GM12872 (cell line): ENCODE results near the gene SHANK1.

ENCODE experiments used
- TF ChIP-seq, protein P1 (sequence below): IDR thresholded peaks from 3 replicates; pipeline ENCODE4 v1.5.1; 2011; ENCODE audit warnings: low read depth, mild to moderate bottlenecking, low read length, moderate library complexity; ENCODE audit not compliant: insufficient read depth

SHANK1 gene

DNA sequence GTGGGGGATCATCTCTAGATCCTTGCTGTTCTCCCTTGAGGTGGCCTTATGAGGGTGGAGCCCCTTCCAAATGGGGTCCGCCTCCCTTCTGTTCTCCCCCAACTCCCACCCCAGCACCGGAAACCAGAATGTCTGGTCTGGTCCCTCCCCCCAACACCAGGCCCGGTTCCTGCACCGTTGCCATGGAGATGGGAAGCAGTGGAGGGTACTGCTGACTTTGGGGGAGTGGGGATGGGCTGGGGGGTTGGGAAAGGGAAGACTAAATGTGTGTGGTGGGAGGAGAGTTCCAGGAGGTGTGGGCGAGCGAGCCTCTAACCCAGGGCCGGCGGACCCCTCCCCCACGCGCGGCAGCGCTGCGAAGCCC lies 1.7 kb downstream of the SHANK1 start:
- TF ChIP-seq, protein P1, sequence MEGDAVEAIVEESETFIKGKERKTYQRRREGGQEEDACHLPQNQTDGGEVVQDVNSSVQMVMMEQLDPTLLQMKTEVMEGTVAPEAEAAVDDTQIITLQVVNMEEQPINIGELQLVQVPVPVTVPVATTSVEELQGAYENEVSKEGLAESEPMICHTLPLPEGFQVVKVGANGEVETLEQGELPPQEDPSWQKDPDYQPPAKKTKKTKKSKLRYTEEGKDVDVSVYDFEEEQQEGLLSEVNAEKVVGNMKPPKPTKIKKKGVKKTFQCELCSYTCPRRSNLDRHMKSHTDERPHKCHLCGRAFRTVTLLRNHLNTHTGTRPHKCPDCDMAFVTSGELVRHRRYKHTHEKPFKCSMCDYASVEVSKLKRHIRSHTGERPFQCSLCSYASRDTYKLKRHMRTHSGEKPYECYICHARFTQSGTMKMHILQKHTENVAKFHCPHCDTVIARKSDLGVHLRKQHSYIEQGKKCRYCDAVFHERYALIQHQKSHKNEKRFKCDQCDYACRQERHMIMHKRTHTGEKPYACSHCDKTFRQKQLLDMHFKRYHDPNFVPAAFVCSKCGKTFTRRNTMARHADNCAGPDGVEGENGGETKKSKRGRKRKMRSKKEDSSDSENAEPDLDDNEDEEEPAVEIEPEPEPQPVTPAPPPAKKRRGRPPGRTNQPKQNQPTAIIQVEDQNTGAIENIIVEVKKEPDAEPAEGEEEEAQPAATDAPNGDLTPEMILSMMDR = no peak

DNA sequence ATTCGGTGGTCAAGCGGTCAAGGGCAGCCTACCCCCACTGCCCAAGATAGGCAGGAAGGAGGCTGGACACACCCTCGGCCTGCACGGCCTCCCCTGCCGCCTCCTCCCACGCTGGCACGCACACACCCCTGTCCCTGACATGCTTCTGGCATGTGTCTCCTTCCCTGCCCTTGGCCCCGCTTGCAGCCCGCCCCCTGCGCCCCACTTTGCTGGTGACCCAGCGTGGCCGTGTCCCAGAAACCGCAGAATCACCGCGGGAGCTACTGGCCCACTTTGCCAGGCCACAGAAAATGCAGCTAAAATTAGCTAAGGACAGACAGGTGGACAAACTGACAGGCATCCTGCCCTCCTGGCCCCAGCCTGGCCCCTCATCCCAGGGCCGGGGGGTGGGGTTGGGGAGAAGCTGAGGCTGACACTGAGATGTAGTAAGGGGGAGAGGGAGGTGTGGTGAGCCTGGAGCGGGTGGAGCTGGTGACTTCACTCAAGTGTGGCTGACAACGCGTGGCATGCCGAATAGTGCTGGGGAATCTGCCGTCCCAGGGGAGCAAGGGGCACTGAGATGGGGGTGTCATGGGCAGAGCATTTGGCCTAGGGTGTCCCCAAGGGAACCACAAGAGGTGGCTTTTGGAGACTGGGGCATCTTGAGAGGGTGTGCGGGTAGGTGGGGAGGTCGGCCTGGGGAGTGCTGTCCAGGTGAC lies 2.4 kb downstream of the SHANK1 start:
- TF ChIP-seq, protein P1 = no peak

DNA sequence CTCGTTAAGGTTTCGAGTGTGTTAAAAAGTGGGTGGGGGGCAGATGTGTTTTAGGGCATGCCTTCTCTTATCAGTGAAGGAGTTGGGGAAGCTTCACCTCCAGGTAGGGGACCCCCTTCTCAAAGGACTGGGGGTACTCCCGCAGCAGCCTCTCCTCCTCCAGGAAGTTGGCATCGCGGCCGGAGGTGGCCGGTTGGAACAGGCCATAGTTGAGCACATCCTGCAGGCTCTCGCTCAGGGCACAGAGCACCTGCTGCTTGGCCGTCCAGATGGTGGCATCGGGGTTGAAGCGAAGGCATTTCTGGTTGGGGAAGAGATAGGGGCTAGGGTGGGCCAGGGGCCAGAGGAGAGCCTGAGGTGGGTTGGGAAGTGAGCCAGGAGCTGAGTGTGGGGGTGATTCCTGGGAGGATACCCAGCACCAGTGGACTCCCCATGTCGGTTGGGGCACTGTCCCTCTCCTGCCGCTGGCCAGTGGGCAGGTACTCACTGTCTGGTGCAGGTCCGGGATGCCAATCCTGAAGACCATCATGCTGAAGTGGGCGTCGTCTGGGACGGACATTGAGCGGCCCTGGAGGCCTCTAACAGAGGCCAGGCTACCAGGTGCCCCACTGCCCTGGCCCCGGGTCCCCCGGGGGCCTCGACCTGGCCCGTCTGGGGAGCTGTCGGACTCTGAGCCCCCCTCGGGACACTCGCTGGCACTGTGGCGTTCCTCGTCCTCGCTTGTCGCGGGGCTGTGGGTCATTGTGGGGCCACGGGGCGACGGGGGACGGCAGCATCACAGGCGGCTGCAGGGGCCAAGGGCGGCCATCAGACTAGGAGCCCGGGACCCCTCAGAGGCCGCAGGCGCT lies 3.2 kb downstream of the SHANK1 start:
- TF ChIP-seq, protein P1 = no peak

DNA sequence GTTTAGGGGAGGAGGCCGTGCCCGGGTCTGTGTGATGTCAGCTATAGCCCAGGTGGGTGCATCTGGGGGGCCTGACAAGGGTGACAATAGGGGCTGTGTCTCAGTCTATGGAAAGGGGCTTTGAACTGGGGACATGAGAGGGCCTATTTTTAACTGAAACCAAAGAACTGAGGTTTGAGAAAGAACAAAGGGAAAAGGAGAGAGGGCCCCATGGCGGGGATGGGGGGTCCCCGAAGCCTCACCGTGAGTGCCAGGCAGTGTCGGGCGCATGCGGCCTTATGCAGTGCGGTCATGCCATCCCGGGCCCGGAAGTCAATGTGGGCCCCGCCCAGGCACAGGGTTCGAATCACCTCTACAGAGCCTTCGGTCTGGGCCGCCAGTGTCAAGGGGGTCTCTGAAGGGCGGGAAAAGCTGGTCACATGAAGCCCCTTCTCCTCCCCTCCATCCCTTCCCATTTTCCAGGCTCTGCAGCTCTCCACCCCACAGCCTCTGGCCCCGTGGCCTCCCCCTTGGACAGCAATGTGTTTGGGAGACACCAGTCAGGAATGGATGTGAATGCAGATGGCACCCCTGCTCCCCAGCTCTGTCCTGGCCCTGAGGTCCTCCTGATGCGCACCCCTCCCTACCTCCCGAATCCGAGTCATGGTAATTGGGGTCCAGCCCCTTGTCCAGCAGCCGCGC lies 5.9 kb downstream of the SHANK1 start:
- TF ChIP-seq, protein P1 = no peak

DNA sequence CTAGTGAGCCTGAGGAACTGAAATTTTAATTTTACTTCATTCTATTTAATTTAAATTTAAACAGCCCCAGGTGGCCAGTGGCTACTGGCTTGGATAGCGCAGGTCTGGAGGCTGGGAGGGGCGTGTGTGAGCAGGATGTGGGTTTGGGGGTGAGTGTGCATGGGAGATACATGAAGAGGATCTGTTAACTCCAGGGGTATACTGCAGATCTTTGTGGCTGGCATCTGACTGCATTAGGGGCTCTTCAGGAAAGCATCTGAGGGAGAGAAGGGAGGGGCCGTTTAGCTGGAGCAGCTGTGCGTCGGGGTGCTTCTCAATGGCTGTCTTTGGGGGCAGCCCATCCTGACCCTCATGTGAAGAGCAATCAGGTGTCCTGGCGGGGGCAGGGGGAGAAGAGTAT lies 6.8 kb downstream of the SHANK1 start:
- TF ChIP-seq, protein P1 = no peak

DNA sequence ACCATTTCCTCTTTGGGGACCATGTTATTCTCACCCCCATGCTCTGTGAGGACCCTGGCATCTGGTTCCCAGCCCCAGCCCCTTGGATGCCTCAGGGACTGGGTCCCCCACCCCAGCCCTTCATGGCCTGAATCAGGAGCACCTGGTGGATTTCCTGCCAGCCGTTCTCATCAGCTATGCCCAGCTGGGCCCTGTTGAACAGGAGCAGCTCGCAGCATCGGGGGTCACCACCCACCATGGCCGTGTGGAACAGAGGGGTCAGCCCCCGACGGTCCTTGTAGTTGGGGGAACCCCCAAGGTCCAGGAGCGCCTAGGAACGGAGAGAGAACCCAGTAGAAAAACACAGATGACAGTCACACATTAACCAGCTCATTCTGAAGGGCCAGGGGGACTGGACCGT lies 7.8 kb downstream of the SHANK1 start:
- TF ChIP-seq, protein P1 = no peak

DNA sequence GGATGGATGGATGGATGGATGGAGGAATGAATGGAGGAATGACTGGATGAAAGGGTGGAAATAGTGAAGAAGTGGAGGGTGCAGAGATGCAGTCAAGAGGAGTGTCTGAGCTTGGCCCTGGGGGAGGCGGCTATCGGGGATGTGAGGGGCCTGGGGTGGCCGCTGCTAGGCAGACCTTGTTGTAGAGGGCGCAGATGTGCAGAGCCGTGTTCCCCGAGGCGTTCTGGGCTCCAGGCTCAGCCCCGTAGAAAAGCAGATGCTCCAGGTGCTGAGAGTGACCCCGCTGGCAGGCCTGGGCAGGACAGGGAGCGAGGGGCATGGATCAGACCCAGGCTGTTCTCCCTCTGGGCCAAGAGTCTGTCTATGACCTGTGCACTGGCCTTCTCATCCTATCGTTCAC lies 8.4 kb downstream of the SHANK1 start:
- TF ChIP-seq, protein P1 = no peak
